Activated CD4-positive, CD25-positive, alpha-beta regulatory T cell treated with anti-CD3 and anti-CD28 coated beads, Interleukin-2, amount 50 U/mL, for 72 hours (primary cell): Measurements from ENCODE around the gene NIPAL3.
A peak's percentile ranks its signal among the peaks of the same experiment; 100 is the strongest.
"Not testable (repeated sequence)": the region's sequence is repeated elsewhere in the genome, so short reads cannot be mapped to it uniquely, and the experiment has no call there.

Source experiments
- DNase-seq: peaks from one replicate; pipeline ENCODE4 v3.0.0; 2021

NIPAL3 gene

DNA sequence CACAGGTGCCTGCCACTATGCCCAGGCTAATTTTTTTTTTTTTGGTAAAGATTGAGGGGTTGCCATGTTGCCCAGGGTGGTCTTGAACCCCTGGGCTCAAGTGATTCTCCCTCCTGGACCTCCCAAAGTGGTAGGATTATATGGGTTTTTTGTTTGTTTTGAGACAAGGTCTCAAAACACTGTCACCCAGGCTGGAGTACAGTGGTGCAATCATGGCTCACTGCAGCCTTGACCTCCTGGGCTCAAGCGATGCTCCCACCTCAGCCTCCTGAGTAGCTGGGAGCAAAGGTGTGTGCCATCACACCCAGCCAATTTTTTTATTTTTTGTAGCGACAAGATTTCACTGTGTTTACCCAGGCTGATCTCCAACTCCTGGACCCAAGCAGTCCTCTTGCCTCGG lies 78.2 kb downstream of the NIPAL3 start:
- DNase-seq = no peak

DNA sequence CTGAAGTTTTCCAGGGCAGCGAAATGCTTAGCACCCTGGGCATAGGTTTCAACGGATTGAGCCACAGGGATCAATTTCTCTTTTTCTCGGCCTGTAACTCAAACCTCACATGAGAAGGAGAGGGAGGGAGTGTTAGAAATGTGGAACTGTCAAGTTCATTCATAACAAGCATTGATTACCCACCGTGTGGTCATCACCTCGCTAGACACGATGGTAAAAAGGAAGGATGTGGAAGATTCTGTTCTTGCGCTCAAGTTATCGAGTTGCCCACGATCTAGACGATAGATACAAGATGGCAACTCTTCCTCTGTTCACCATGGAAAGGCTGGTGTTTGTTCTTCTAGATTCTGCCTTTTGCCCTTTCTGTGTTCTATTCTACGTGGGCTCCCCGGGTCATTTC lies 83.0 kb downstream of the NIPAL3 start:
- no peak for DNase-seq

DNA sequence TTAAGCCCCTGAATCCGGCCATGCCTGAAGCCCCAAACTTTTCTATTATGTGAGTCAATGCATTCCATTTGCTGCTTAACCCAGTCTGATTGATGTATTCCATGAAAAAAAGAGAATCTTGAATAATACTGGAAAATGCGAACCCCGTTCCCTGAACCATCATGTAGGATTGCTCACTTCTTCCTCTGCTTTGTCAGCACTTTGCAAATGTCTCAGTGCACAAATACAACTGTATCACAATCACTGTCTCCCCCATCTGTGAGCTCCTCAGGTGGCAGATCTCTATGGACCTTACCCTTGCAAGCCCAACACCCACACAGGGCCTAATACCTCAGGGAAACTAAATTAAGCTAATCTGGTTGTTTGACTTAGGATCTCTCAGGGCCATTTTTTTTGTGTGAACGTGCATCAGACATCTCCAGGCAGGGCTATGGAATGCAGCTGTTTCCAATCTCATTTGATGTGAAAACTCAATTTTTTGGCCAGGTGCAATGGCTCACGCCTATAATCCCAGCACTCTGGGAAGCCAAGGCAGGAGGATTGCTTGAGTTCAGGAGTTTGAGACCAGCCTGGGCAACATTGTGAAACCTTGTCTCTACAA lies 84.9 kb downstream of the NIPAL3 start:
- no peak for DNase-seq

DNA sequence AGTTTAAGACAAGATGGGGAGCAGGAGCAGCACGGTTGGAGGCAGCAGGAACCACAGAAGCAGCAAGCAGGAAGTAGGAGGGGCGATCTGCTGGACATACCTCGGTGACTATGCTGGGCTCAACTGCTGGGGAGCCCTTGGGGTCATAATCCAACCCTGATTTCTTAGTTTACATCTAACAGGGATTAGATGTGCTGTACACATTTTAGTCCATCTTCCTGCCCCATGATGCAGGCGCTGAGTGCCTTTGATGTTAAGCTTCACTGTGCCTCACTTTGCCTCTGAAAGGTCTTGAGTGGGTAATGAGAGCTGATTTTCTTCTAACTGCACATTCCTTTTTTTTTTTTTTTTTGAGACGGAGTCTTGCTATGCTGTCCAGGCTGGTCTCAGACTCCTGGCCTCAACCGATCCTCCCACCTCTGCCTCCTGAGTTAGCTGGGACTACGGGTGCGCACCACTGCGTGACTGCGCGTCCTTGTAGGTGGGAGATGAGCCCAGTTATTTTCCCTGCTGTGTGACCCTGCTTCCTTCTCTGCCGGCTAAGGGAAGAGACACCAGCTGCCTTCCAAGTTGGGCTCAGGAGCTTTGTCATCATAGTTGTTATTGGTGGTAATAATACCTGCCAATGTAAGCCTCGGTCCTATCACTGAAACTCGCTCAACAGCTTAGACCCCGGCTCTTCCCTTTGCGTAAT lies 85.9 kb downstream of the NIPAL3 start:
- no peak for DNase-seq

DNA sequence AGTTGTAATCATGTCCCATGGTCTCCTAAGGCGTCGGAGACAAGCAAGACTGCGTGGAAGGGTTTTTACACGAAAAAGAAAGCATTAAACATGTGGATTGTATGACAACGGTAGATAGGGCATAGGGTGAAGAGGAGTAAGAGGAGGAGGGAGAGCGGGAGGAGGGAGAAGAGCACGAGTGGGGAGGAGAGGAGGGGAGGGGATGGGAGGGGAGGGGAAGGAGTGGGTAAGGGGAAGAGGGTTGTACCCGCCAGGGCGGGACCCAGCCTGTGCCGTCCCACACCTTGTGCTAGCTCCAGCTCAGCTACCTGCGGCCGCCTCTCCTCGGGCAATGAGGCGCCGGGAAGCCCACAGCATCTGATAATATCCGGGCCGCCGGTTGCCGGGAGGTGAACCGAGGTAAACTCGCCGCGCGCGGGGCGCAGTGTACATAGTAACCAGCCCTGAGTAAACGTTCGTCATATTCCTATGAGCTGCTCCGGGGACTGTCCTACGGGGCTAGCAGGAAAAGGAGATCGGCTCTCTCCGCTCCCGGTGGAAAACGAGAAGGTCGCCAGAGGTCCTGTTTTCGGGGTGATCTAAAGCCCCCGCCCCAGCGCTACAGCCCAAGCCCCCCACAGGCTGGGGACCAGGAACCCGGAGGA lies 86.6 kb downstream of the NIPAL3 start:
- peak; percentile 77 for DNase-seq

DNA sequence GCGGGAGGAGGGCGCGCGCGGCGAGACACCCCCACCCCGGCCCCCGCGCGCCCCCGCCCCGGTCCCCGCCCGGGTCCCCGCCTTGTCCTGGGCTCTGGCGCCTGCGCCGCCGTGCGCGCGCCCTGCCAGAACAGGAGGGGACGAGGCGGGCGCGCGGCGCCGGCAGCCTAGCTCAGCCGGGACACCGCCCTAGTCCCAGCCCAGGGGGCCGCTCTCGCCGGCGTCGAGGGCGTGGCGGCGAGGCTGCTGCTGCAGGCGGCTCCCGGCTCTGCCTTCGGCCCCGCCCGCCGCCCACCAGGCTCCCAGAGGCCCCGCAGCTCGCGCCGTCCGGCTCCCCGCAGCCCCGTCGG lies 87.1 kb downstream of the NIPAL3 start, which contains the start of gene RCAN3:
RCAN3 (plus strand) TSS at position 128 of the 350 bp plus-strand sequence. CDS start 11,537 bp downstream, outside the sequence.
- DNase-seq = peak; percentile 84

DNA sequence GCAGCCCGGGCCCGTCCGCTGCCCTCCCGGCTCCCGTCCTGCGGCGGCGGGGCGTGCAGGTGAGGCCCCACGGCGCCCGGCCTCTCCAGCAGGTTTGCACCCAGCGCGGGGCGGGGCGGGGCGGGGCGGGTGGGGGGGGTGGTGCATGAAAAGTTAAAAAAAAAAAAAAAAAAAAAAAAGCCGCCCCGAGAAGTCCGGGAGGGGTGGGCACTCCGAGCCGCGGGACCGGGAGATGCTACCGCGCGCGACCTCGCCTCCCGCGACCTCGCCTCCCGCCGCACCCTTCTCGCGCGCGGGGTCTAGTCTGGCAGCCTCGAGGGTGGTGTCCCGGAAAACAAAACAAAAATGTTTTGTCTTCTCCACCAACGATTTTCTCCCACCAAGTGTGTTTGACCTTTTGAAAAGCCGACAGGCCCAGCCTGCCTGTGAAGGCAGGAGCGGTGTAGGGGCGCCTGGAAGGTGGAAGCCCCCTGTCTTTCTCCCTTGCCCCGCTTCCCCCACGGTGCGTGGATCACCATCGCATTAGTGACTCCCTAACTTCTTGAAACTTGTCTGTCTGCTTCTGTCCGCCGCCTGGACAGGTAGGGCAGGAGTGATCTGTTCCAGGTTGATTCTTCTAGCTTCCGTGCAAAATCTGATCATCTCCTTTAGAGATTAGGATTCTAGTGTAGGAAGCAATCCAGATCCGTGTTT lies 87.6 kb downstream of the NIPAL3 start:
- no peak for DNase-seq

DNA sequence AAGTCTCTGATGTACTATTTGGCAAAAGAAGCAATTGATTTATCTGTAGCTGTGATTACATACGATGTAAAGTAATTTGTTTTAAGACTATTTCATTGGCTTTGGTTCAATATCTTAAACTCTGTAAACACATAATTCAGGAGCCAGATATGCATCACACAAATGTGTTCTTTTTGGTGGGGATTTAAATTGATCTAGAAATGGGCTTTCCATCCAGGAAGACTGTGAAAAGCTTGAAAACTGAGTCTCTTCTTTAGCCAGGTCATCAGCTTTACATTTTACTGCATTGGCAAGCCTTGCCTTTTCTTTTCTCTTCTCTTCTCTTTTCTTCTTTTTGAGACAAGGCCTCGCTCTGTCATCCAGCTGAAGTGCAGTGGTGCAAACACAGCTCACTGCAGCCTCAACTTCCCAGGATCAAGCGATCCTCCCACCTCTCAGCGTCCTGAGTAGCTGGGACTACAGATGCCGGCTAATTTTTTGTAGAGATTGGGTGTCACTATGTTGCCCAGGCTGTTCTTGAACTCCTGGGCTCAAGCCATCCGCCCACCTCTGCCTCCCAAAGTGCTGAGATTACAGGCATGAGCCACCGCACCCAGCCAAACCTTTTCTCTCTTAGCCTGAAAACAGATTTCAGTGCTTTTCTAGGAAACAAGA lies 88.4 kb downstream of the NIPAL3 start:
- DNase-seq = no peak

DNA sequence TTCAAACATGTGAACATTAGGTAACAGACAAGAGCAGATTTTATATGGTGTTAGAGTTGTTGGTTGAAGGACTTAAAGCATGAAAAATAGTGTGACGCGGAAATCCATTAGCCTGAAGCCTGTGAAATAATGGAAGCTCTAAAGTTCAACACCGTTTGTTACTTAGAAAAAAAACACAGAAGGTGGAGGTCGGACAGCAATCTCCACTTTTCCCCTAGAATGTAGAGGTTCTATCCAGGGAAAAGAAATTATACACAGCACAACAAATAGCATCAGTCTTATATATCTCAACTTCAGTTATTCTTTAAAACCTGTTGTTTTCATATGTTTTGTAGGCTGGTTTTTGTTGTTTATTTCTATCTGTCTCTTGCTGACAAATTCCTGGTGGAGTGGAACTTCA lies 89.0 kb downstream of the NIPAL3 start:
- DNase-seq = no peak

DNA sequence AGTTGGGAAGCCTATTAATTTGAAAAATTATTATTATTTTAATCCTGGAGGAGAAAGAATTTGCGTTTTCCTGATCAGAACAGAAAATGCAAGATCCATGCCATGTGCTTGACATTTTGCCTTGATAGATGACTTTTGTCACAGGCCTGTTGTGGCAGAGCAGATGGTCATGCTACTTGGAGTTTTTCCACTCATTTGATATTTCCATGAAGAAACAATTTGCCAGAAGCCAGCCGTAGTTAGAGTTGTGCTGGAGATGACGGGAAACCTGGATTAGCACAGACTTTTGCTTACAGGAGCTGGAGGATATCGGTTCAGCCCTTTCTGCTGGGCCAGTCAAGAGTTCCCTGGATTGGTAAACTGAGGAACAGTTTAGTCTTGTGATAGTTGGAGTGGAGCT lies 90.2 kb downstream of the NIPAL3 start:
- no peak for DNase-seq

DNA sequence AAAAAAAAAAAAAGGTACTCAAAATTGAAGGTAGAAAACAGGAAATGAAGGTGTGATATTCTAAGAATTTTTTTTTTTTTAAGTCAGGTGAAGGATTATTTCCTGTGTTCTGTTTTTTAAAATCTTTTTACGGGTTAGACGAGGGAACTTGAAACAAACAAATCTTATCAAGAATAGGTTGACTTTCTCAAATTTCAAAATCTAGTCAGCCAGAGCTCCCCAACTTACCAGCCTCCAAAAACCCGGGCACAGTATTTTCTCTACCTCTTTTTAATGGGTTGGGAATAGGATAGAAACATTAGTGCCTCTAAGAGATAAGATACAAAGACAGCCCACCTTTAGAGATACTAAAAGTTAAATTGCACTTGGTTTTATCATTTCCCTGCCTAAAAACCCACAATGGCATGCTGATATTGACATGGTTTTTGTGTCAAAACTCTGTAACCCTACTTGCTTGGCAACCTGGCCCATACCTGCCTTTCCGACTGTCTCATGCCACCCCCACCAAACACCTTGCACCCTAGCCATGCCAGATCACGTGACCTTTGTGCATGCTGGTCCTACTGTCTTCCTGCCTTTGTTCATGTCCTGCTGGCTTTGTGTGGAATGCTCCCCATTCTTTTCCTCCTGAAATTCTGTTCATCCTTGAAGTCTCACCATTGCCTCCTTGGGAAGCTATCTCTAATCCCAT lies 91.2 kb downstream of the NIPAL3 start:
- no peak for DNase-seq

DNA sequence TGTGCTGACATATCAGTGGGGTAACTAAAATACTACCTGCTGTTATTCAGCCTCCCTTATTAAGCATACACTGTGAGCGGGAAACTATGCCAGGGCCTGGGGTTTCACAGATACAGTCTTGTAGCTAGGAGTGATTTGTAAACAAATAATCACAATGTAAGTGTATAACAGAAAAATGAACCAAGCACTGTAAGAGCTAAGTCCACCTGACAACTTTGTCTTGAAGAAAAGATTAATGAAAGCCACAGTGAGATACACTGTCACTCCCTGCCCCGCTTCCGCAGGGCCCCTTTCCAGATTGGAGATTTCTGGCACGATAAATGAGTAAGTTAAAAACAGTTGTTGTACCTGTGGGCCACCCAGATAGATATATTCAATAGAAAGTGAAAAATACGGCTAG lies 91.8 kb downstream of the NIPAL3 start:
- no peak for DNase-seq

DNA sequence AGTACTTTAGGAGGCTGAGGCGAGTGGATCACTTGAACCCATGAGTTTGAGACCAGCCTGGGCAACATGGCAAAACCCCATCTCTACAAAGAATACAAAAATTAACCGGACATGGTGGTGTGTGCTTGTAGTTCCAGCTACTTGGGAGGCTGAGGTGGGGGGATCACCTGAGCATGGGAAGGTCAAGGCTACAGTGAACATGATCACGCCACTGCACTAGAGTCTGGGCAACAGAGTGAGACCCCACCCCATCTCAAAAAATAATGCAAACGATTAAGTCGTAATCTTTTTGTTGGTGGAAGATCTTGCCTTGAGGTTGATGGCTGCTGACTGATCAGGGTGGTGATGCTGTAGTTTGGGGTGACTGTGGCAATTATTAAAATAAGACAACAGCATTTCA lies 93.3 kb downstream of the NIPAL3 start:
- DNase-seq = no peak

DNA sequence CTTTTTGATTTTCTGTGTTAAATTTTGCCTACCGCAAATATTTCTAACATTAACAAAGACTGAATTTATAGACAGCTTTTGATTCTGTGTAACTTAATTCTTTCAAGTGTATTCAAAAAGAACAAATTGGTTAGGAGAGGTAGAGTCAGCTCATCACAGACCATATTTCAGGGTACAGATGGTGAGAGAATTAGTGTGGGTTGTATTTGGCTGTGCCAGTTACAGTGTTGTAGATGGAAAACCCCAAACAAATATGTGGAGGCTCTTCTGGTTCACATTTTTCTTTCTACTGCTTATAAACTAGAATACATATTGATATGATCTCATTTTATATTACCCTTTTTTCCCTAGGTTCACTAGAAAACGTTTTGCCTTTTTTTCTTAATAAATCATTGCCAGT lies 98.1 kb downstream of the NIPAL3 start:
- DNase-seq = no peak

DNA sequence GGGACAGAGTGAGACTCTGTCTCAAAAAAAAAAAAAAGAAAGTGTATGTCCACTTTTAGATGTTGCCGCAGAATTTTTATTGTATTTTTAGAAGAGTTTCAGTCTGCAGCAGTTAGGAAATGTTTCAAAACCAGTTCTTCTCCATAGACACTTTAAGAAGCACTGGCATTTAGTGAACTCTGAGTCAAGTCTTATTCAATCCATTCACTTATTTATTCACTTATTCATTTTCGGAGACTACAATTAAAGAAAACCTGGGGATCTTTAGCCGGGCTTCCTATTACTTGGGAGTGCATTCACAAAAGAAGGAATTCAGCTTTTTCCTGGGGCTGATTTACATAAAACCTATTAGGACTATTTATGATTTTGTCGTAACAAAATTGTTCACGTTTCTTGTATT lies 99.3 kb downstream of the NIPAL3 start:
- no peak for DNase-seq

DNA sequence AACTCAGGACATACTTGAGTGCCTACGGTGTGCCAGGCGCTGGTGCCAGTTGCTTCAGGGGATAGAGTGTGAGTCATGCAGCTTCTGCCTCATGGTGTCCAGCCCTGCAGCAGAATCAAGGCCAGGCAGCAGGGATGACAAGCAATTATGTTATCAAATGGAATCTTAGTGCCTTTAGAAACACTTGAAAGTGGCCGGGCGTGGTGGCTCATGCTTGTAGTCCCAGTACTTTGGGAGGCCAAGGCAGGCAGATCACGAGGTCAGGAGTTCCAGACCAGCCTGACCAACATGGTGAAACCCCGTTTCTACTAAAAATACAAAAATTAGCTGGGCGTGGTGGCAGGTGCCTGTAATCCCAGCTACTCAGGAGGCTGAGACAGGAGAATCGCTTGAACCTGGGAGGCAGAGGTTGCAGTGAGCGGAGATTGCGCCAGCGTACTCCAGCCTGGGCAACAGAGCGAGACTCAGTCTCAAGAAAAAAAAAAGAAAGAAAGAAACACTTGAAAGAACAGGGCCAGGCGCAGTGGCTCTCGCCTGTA lies 100.1 kb downstream of the NIPAL3 start:
- not testable (repeated sequence) for DNase-seq

DNA sequence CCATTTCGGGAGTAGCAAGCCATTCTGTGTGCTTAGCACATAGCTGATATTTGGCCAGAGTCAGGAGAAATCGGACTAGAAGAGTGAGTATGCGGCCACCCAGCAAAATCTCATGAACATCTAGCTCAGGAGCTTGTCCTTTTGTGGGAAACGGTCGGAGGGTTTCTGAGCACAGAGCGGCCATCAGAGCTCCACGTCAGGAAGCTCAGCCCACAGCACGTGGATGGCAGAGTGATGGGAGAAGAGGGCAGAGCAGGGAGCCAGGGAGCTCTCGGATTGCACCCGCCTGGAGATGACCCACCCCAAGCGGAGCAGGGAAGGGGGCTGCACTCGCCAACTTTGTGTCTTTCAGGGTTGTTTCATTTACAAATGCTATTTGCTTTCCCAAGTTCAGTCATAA lies 100.9 kb downstream of the NIPAL3 start:
- no peak for DNase-seq

DNA sequence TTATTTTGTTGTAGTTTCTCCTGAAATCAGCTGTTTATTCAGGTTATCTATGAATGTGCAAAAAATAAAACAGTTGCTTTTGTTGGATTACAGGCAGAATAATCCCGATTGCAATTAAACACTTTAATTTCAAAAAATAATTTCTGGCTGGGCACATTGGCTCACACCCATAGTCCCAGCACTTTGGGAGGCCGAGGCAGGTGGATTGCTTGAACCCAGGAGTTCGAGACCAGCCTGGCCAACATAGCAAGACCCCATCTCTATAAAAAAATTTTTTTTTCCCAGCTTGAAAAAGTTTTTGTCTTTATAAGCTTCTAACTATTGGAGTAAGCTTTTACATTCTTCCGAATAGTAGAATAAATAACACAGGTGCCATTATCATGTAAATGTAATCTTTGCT lies 102.3 kb downstream of the NIPAL3 start:
- no peak for DNase-seq

DNA sequence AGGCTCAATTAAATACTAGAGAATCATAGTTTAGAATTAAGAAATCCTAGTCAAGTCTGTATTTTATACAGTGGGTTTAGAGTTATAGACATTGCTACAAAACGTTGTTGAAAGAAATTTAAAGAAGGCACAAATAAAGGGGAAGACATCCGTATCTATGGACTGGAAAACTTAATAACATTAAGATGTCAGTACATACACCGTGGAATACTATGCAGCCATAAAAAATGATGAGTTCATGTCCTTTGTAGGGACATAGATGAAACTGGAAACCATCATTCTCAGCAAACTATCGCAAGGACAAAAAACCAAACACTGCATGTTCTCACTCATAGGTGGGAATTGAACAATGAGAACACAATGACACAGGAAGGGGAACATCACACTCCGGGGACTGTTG lies 104.7 kb downstream of the NIPAL3 start:
- DNase-seq = not testable (repeated sequence)
